NB4 (cell line): ENCODE measurements around the gene ZBTB40.

Source experiments
- DNase-seq: peaks from one replicate; pipeline ENCODE4 v3.0.0; 2010; ENCODE audit warnings: low read depth
- H3K4me3 ChIP-seq: one replicate; pipeline ENCODE4 v1.5.1; 2011; ENCODE audit warnings: mild to moderate bottlenecking, low read depth, low read length, moderate library complexity
- CTCF ChIP-seq: IDR thresholded peaks from one replicate; pipeline ENCODE4 v1.5.1; 2012; ENCODE audit warnings: low read depth, low read length
- MAX ChIP-seq: IDR thresholded peaks from 2 replicates; pipeline ENCODE4 v1.6.1; 2011; ENCODE audit warnings: low read depth, low read length
- MYC ChIP-seq: IDR thresholded peaks from 2 replicates; pipeline ENCODE4 v1.6.1; 2011; ENCODE audit warnings: low read depth, low read length
- POLR2A ChIP-seq: IDR thresholded peaks from 2 replicates; pipeline ENCODE4 v1.6.1; 2011; ENCODE audit warnings: mild to moderate bottlenecking; ENCODE audit not compliant: insufficient read length; ENCODE audit errors: extremely low read depth

Gene ZBTB40

GRCh38 chr1:22410401-22410800, 41.2 kb upstream of the ZBTB40 start:
- no peak for DNase-seq
- H3K4me3 ChIP-seq: no peak overlapping the region
- TF ChIP-seq MAX: no peak
- no peak for TF ChIP-seq MYC
- no peak for TF ChIP-seq CTCF
- TF ChIP-seq POLR2A: no peak

GRCh38 chr1:22410928-22411495, 40.6 kb upstream of the ZBTB40 start:
- DNase-seq: no peak
- H3K4me3 ChIP-seq: no peak overlapping the region
- TF ChIP-seq MAX (no peak), CTCF (no peak), POLR2A (no peak), MYC (no peak)

GRCh38 chr1:22411589-22411988, 40.1 kb upstream of the ZBTB40 start:
- TF ChIP-seq MYC: no peak
- no peak for TF ChIP-seq MAX
- no peak for TF ChIP-seq CTCF
- TF ChIP-seq POLR2A: no peak
- DNase-seq: no peak
- no peak overlapping the region for H3K4me3 ChIP-seq

- no peak overlapping the region for H3K4me3 ChIP-seq
- no peak for DNase-seq
- TF ChIP-seq POLR2A (no peak), MYC (no peak), MAX (no peak), CTCF (no peak)
Measured at GRCh38 chr1:22412932-22413727, 38.5 kb upstream of the ZBTB40 start.

GRCh38 chr1:22413799-22414198, 37.9 kb upstream of the ZBTB40 start:
- TF ChIP-seq POLR2A: no peak
- TF ChIP-seq MYC: no peak
- TF ChIP-seq CTCF: no peak
- TF ChIP-seq MAX: no peak
- no peak overlapping the region for H3K4me3 ChIP-seq
- DNase-seq: no peak
